GM23338 (cell line): Measurements from ENCODE around the gene CSTPP1. TPM values are rescaled to one million over a fixed set of nuclear protein-coding genes. Genes with fewer than 3 reads are reported as not detected.

Source experiments
- ATAC-seq: fragments of 200-7000 bp; cut with Tn5 transposase; 3 replicates; pipeline ENCODE4 v1.9.1; 2020
- DNase-seq: peaks from one replicate; pipeline ENCODE4 v3.0.0-alpha.2; 2015; ENCODE audit warnings: low spot score
- H2AFZ ChIP-seq: fragments of 200-600 bp; sonication (generic); 2 replicates; pipeline ENCODE4 v1.8.0; 2016; ENCODE audit warnings: antibody characterized with exemption, mild to moderate bottlenecking, moderate library complexity
- H3F3A ChIP-seq: fragments of 200-600 bp; sonication (generic); replicated peaks from 2 replicates; pipeline ENCODE4 v1.8.0; 2017; ENCODE audit warnings: antibody characterized with exemption, mixed run types, low read depth
- H3K27ac ChIP-seq: fragments of 200-600 bp; sonication (generic); 2 replicates; pipeline ENCODE4 v1.6.1; 2016; ENCODE audit warnings: low read depth
- H3K27me3 ChIP-seq: fragments of 200-600 bp; sonication (generic); 2 replicates; pipeline ENCODE4 v1.8.0; 2016; ENCODE audit warnings: mild to moderate bottlenecking, mixed run types, moderate library complexity; ENCODE audit not compliant: insufficient read depth
- H3K36me3 ChIP-seq: fragments of 200-600 bp; sonication (generic); 2 replicates; pipeline ENCODE4 v1.8.0; 2016; ENCODE audit warnings: mild to moderate bottlenecking; ENCODE audit not compliant: insufficient read depth
- H3K4me1 ChIP-seq: fragments of 200-600 bp; sonication (generic); 2 replicates; pipeline ENCODE4 v1.8.0; 2016; ENCODE audit warnings: mild to moderate bottlenecking, moderate library complexity; ENCODE audit not compliant: insufficient read depth
- H3K4me2 ChIP-seq: fragments of 200-600 bp; sonication (generic); 2 replicates; pipeline ENCODE4 v1.7.1; 2017; ENCODE audit warnings: mixed run types
- H3K4me3 ChIP-seq: fragments of 200-600 bp; sonication (generic); 2 replicates; pipeline ENCODE4 v1.6.1; 2016; ENCODE audit warnings: mixed run types
- H3K79me2 ChIP-seq: fragments of 200-600 bp; sonication (generic); replicated peaks from 2 replicates; pipeline ENCODE4 v1.8.0; 2017; ENCODE audit warnings: mild to moderate bottlenecking; ENCODE audit not compliant: insufficient read depth
- H3K9me2 ChIP-seq: fragments of 200-600 bp; sonication (generic); 2 replicates; pipeline ENCODE4 v1.8.0; 2017; ENCODE audit not compliant: insufficient read depth
- H4K20me1 ChIP-seq: fragments of 200-600 bp; sonication (generic); replicated peaks from 2 replicates; pipeline ENCODE4 v1.8.0; 2017; ENCODE audit warnings: mild to moderate bottlenecking; ENCODE audit not compliant: insufficient read depth
- H3K27ac Mint-ChIP-seq: 2 replicates; pipeline ENCODE4 v1.8.0; 2020; ENCODE audit warnings: inconsistent platforms, mild to moderate bottlenecking, moderate library complexity, mixed read lengths
- H3K27me3 Mint-ChIP-seq: 3 replicates; pipeline ENCODE4 v1.8.0; 2022; ENCODE audit warnings: low read depth, mild to moderate bottlenecking, moderate library complexity, mixed read lengths, inconsistent platforms; ENCODE audit not compliant: insufficient read depth, poor library complexity
- H3K36me3 Mint-ChIP-seq: 3 replicates; pipeline ENCODE4 v1.8.0; 2021; ENCODE audit warnings: low read depth, mild to moderate bottlenecking, inconsistent platforms, moderate library complexity, mixed read lengths
- H3K4me1 Mint-ChIP-seq: 3 replicates; pipeline ENCODE4 v1.8.0; 2020; ENCODE audit warnings: mild to moderate bottlenecking, inconsistent platforms, mixed read lengths
- H3K4me3 Mint-ChIP-seq: 3 replicates; pipeline ENCODE4 v1.8.0; 2021; ENCODE audit warnings: moderate library complexity, mild to moderate bottlenecking, inconsistent platforms, mixed read lengths
- H3K9me3 Mint-ChIP-seq: 3 replicates; pipeline ENCODE4 v1.8.0; 2020; ENCODE audit warnings: moderate library complexity, mild to moderate bottlenecking, inconsistent platforms, mixed read lengths
- CREB1 ChIP-seq: fragments of 250-450 bp; sonication (Bioruptor Pico); IDR thresholded peaks from 2 replicates; pipeline ENCODE4 v1.5.0; 2020; ENCODE audit warnings: low read depth, mild to moderate bottlenecking, moderate library complexity
- CTCF ChIP-seq, 2 experiments: fragments of 200-600 bp in 1 of 2; sonication (generic) in 1 of 2; conservative IDR thresholded peaks; 2 replicates each; pipeline versions ENCODE4 v1.5.1 to v1.6.1; 2016 to 2017; ENCODE audit warnings: antibody characterized with exemption in 2 of 2, low read depth in 2 of 2, mild to moderate bottlenecking in 2 of 2, moderate library complexity in 1 of 2
- ETS1 ChIP-seq: IDR thresholded peaks from 2 replicates; pipeline ENCODE4 v1.6.1; 2016; ENCODE audit warnings: antibody characterized with exemption
- EZH2 ChIP-seq: fragments of 200-600 bp; sonication (generic); IDR thresholded peaks from one replicate; pipeline ENCODE4 v1.8.0; 2017; ENCODE audit warnings: antibody characterized with exemption, mild to moderate bottlenecking, low read depth; ENCODE audit not compliant: unreplicated experiment
- EZH2phosphoT487 ChIP-seq: fragments of 200-600 bp; sonication (generic); IDR thresholded peaks from one replicate; pipeline ENCODE4 v1.8.1; 2018; ENCODE audit warnings: antibody characterized with exemption; ENCODE audit not compliant: unreplicated experiment
- JUNB ChIP-seq: IDR thresholded peaks from one replicate; pipeline ENCODE4 v1.6.1; 2016; ENCODE audit warnings: antibody characterized with exemption; ENCODE audit not compliant: unreplicated experiment
- NANOG ChIP-seq: IDR thresholded peaks from 2 replicates; pipeline ENCODE4 v1.6.1; 2016; ENCODE audit warnings: antibody characterized with exemption, borderline replicate concordance
- POLR2AphosphoS5 ChIP-seq: IDR thresholded peaks from 2 replicates; pipeline ENCODE4 v1.6.1; 2016; ENCODE audit warnings: antibody characterized with exemption, low read depth
- REST ChIP-seq: IDR thresholded peaks from one replicate; pipeline ENCODE4 v1.6.1; 2018; ENCODE audit warnings: antibody characterized with exemption; ENCODE audit not compliant: unreplicated experiment
- STAT1 ChIP-seq: IDR thresholded peaks from one replicate; pipeline ENCODE4 v1.6.1; 2016; ENCODE audit warnings: antibody characterized with exemption; ENCODE audit not compliant: unreplicated experiment
- ZNF114 ChIP-seq: fragments of 250-450 bp; sonication (Bioruptor Pico); IDR thresholded peaks from 2 replicates; pipeline ENCODE4 v1.5.0; 2020; ENCODE audit warnings: mild to moderate bottlenecking, moderate library complexity
- ZNF331 ChIP-seq: fragments of 250-450 bp; sonication (Bioruptor Pico); IDR thresholded peaks from 2 replicates; pipeline ENCODE4 v1.5.0; 2020; ENCODE audit warnings: low read depth, mild to moderate bottlenecking, moderate library complexity
- ZNF462 ChIP-seq: fragments of 250-450 bp; sonication (Bioruptor Pico); IDR thresholded peaks from 2 replicates; pipeline ENCODE4 v1.5.0; 2020; ENCODE audit warnings: mild to moderate bottlenecking, moderate library complexity
- polyA plus RNA-seq: library from polyadenylated mRNA; unstranded; fragments of >200 nt; fragmentation: Nextera tagmentation; extraction: Ambion mirVana; gene quantifications from 2 replicates; pipeline ENCODE4 v1.2.1, GENCODE V29; 2016
- total RNA-seq: library from RNA; depleted of rRNA; stranded (reverse); fragments of >200 nt; shearing (Covaris generic); gene quantifications from 2 replicates; pipeline ENCODE4 v1.2.3, GENCODE V29; 2014

The CSTPP1 gene
- total and polyA plus RNA-seq, 2 experiments from 2014 or later, result 23.5 to 42.6 TPM

GRCh38 chr11:46948378-46949131 is 12.0 kb downstream of the CSTPP1 start:
- Histone ChIP-seq H3K4me2 (no peak overlapping the region), H3K4me1 (no peaks in the 10 kb centered on the region), H3K36me3 (no peaks in the 10 kb centered on the region), H3K27ac (no peak overlapping the region), H3K79me2 (no peaks in the 10 kb centered on the region), H2AFZ (no peak overlapping the region), H3K9me2 (no peaks in the 10 kb centered on the region), H3K4me3 (no peak overlapping the region), H4K20me1 (peaks cover 3% of the 10 kb centered on the region), H3F3A (no peaks in the 10 kb centered on the region), H3K27me3 (no peaks in the 10 kb centered on the region)
- H3K27ac Mint-ChIP-seq, result no peak overlapping the region
- H3K9me3 Mint-ChIP-seq, result no peaks in the 10 kb centered on the region
- H3K4me1 Mint-ChIP-seq, result peaks cover 4% of the 10 kb centered on the region; the same call in 1 of the 3 replicates
- DNase-seq, result no peak
- TF ChIP-seq ZNF462 (CRISPR knock-in tag) (no peak), ZNF331 (no peak), STAT1 (no peak), EZH2 (no peak), EZH2phosphoT487 (no peak), REST (no peak), ETS1 (no peak), ZNF114 (CRISPR knock-in tag) (no peak), CREB1 (CRISPR knock-in tag) (no peak), JUNB (no peak), POLR2AphosphoS5 (no peak), NANOG (no peak), CTCF (conservative IDR thresholded peaks at IDR 0.05; ENCODE audit: low read depth in 2 of 2) (no peak)
- H3K36me3 Mint-ChIP-seq, result no peaks in the 10 kb centered on the region
- H3K4me3 Mint-ChIP-seq, result no peak overlapping the region
- no peaks in the 10 kb centered on the region for H3K27me3 Mint-ChIP-seq
- no peak for ATAC-seq
